Measurements from ENCODE around the gene MYL3.
A peak's percentile ranks its signal among the peaks of the same experiment; 100 is the strongest.
"Not testable (repeated sequence)": the region's sequence is repeated elsewhere in the genome, so short reads cannot be mapped to it uniquely, and the experiment has no call there.

MYL3 gene

GRCh38 chr3:46830801-46831200 is 32.4 kb downstream of the MYL3 start:
- no peak for DNase-seq (ENCODE audit: low read depth in 3 of 3)

GRCh38 chr3:46829699-46830208 is 33.5 kb downstream of the MYL3 start:
- DNase-seq (ENCODE audit: low read depth in 3 of 3), result peak in 2 of 3 donors; percentile 31 to 40

GRCh38 chr3:46825450-46825849 is 37.8 kb downstream of the MYL3 start:
- no peak for DNase-seq (ENCODE audit: low read depth in 3 of 3)

GRCh38 chr3:46824211-46824970 is 38.9 kb downstream of the MYL3 start:
- no peak for DNase-seq (ENCODE audit: low read depth in 3 of 3)

GRCh38 chr3:46823314-46823713 is 39.9 kb downstream of the MYL3 start:
- not testable (repeated sequence) for DNase-seq (ENCODE audit: low read depth in 3 of 3)

GRCh38 chr3:46821553-46821952 is 41.7 kb downstream of the MYL3 start:
- DNase-seq (ENCODE audit: low read depth in 3 of 3), result no peak

GRCh38 chr3:46820852-46821251 is 42.4 kb downstream of the MYL3 start:
- DNase-seq (ENCODE audit: low read depth in 3 of 3), result no peak

GRCh38 chr3:46812237-46812791 is 50.9 kb downstream of the MYL3 start:
- peak; percentile 52 to 73 (median 58) for DNase-seq (ENCODE audit: low read depth in 3 of 3)

- DNase-seq (ENCODE audit: low read depth in 3 of 3), result no peak
Observed at GRCh38 chr3:46811615-46812236, 51.5 kb downstream of the MYL3 start.

GRCh38 chr3:46808766-46809165 is 54.5 kb downstream of the MYL3 start:
- DNase-seq (ENCODE audit: low read depth in 3 of 3), result not testable (repeated sequence)
